Activated CD4-positive, alpha-beta T cell treated with anti-CD3 and anti-CD28 coated beads, Interleukin-2, amount 50 U/mL, for 4 hours (primary cell): ENCODE data around the gene KCNQ1.

Source experiments
- DNase-seq, 2 experiments: peaks; one replicate each; pipeline ENCODE4 v3.0.0-alpha.2; 2020

KCNQ1 gene

GRCh38 chr11:2792381-2793250, 347.8 kb downstream of the KCNQ1 start:
- DNase-seq = no peak

- no peak for DNase-seq
These were observed 348.9 kb downstream of the KCNQ1 start for GRCh38 chr11:2793701-2794045.

- DNase-seq = no peak
These were observed 349.5 kb downstream of the KCNQ1 start for GRCh38 chr11:2794046-2794967.

- no peak for DNase-seq
These were observed 350.1 kb downstream of the KCNQ1 start for GRCh38 chr11:2794968-2795322.

GRCh38 chr11:2795491-2795991, 350.7 kb downstream of the KCNQ1 start:
- no peak for DNase-seq

GRCh38 chr11:2796091-2796490, 351.3 kb downstream of the KCNQ1 start:
- DNase-seq = no peak

- DNase-seq = no peak
These were observed 351.8 kb downstream of the KCNQ1 start for GRCh38 chr11:2796508-2797113.

GRCh38 chr11:2797121-2797711, 352.4 kb downstream of the KCNQ1 start:
- DNase-seq = no peak

- DNase-seq = no peak
These were observed 353.0 kb downstream of the KCNQ1 start for GRCh38 chr11:2797741-2798361.

GRCh38 chr11:2798951-2799761, 354.3 kb downstream of the KCNQ1 start:
- DNase-seq = no peak

GRCh38 chr11:2799881-2800654, 355.3 kb downstream of the KCNQ1 start:
- no peak for DNase-seq

GRCh38 chr11:2800655-2801531, 356.1 kb downstream of the KCNQ1 start:
- DNase-seq = no peak

GRCh38 chr11:2801711-2802388, 357.0 kb downstream of the KCNQ1 start:
- DNase-seq = no peak

GRCh38 chr11:2802389-2803185, 357.8 kb downstream of the KCNQ1 start:
- no peak for DNase-seq

GRCh38 chr11:2803186-2804091, 358.6 kb downstream of the KCNQ1 start:
- no peak for DNase-seq

- no peak for DNase-seq
These were observed 359.4 kb downstream of the KCNQ1 start for GRCh38 chr11:2804189-2804588.
